GM12875 (cell line): ENCODE data around the gene ADAMTSL3.
"Not testable (repeated sequence)": the region's sequence is repeated elsewhere in the genome, so short reads cannot be mapped to it uniquely, and the experiment has no call there.

Experiments used
- H3K4me3 ChIP-seq: one replicate; pipeline ENCODE4 v1.5.1; 2011; ENCODE audit warnings: low read depth, low read length, control low read depth
- TF ChIP-seq, protein P1 (sequence below): IDR thresholded peaks from 2 replicates; pipeline ENCODE4 v1.5.1; 2011; ENCODE audit warnings: low read depth, mild to moderate bottlenecking, control low read depth, inconsistent platforms, low read length, moderate library complexity, borderline replicate concordance; ENCODE audit not compliant: insufficient read depth

Gene ADAMTSL3

DNA sequence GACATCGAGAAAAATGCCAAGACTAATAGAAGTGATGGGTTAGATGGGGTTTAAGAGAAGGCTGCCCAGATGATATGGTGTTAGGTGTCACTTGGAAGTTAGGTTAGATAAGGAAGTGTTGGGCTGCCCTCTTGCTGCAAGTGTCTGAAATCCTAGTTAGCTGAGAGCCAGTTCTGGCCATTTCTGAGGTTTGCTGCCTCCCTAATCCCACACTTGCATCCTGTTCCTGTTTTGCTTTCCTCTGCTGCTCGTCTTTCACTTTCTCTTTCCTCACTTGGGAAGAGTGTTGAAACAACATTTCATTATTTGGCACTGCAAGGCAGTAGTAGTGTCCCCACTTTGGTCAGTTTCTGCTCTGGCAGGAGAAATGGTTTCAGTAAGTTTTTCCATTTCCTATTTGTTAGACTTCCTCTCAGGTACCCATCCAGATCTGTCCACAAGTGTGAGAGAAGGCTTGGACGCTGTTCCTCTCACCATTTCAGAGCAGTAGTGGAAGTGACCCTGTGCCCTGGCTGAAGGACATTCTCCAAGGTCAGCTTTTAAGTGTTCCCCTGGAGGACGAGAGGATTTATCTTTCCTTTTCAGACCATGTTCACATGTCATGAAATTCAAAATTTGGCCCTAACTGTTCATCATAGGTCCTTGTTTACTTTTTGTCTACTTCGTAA is 93.3 kb downstream of the ADAMTSL3 start:
- TF ChIP-seq, protein P1, sequence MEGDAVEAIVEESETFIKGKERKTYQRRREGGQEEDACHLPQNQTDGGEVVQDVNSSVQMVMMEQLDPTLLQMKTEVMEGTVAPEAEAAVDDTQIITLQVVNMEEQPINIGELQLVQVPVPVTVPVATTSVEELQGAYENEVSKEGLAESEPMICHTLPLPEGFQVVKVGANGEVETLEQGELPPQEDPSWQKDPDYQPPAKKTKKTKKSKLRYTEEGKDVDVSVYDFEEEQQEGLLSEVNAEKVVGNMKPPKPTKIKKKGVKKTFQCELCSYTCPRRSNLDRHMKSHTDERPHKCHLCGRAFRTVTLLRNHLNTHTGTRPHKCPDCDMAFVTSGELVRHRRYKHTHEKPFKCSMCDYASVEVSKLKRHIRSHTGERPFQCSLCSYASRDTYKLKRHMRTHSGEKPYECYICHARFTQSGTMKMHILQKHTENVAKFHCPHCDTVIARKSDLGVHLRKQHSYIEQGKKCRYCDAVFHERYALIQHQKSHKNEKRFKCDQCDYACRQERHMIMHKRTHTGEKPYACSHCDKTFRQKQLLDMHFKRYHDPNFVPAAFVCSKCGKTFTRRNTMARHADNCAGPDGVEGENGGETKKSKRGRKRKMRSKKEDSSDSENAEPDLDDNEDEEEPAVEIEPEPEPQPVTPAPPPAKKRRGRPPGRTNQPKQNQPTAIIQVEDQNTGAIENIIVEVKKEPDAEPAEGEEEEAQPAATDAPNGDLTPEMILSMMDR, result 0 out of 2 replicates have a peak, but pooled peaks have one; percentile 6
- H3K4me3 ChIP-seq, result no peak overlapping the region

DNA sequence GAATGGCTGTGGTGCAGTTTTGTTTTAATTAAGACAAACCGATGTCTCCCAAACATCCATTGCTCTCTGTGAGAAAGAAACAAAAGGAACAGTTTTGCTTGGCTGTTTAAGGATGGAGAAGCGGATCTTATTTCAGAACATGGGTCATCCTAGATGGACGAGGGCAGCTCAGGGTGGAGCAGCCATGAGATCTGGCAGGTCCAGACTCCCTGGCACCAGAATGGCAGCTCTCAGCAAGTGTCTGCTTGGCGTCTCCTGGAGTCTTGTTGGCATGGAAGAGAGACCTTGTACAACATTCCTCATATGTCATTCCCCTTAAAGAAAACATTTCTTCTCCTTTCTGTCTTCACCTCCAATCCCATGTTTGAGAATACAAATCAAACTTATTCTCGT is 93.8 kb downstream of the ADAMTSL3 start:
- no peak overlapping the region for H3K4me3 ChIP-seq
- TF ChIP-seq, protein P1, result no peak

DNA sequence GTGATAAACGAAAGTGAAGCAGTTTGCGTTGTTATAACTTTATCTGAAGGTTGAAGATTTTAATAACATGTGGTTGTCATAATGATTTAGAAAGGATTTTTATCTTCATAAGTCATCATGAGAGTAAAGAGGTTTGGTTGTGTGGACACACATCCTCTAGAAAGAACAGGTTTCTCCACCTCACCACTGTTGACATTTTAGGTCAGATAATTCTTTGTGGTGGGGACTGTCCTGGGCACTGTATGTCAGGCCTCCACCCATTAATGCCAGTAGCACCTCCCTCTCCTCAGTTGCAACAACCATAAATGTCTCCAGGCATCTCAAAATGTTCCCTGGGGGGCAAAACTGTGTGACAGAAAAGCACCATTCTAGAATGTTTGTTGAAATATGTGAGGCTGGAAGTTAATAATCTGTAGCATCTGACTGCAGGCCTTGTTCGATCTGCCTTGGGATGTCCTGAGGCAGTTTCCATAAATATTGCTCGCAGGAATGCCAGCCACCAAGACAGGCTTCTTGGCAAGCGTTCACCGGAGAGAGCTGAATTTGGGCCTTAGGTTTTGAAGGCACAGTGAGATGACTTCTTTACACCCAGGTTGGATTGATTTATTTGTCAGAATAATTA is 100.1 kb downstream of the ADAMTSL3 start:
- TF ChIP-seq, protein P1, result no peak
- no peak overlapping the region for H3K4me3 ChIP-seq

DNA sequence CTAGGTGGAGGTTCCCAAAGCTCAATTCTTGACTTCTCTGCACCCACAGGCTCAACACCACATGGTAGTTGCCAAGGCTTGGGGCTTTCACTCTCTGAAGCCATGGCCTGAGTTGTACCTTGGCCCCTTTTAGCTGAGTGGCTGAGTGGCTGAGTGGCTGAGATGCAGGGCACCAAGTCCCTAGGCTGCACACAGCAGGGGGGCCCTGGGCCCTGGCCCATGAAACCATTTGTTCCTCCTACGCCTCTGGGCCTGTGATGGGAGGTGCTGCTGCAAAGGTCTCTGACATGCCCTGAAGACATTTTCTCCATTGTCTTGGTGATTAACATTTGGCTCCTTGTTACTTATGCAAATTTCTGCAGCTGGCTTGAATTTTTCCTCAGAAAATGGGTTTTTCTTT is 103.4 kb downstream of the ADAMTSL3 start:
- H3K4me3 ChIP-seq, result not testable (repeated sequence)

DNA sequence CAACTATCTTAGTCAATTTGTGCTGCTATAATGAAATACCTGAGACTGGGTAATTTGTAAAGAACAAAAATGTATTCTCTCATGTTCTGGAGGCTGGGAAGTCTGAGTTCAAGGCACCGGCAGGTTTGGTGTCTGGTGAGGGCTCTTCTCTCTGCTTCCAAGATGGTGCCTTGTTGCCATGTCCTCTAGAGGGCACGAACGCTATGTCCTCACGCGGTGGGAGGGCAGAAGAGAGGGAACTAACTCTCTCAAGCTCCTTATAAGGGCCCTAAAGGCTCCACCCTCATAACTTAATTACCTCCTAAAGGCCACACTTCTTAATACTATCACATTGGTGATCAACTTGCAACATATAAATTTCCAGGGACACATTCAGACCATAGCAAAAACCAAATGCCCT is 108.4 kb downstream of the ADAMTSL3 start:
- TF ChIP-seq, protein P1, result no peak
- no peak overlapping the region for H3K4me3 ChIP-seq

DNA sequence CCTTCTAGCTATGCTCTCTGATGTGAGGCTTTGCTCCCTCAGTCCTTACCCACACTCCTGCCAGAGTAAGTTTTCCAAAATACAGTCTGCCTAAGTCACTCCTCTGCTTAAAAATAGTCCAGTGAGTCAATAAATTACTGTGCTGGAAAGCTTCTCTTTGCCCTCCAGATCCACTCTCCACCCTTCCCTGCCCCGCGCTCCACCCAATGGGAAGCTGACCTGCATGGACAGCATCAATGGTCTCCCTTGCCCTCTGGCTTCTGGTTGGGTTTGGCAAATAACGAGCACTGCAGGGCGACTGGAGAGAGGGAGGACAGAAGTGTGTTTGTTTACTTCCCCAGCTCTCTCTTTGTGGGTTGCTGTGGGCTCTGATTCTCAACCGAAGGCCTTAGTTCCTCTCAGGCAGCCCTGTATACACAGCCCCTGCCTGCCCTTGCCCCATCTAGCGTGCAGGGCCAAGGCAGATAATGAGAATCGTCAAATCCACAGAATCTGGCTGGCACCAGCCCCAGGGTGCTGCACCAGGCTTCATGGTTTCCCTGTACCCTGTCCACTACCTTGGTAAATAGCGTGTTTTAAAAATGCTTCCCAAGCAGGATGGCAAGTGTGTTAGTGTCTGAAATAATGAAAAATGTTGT is 110.4 kb downstream of the ADAMTSL3 start:
- TF ChIP-seq, protein P1, result no peak
- no peak overlapping the region for H3K4me3 ChIP-seq

DNA sequence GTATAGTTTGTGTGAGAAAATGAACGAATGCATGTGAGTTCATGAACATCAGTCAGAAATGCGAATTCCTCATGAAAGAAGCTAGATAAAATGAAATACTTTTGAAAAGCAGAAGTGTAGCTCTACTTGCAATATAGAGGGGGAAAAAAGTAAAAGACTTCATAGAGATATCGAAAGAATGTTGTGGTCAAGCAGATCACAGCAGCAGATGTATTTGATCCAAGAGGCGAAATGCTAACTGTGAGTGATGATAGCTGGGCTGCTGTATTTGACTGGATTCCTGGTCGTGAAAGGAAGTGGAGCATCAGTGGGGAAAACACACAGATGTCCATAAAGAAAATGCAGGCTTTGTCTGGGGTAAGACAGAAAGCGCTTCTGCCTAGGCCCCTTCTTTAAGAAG is 112.4 kb downstream of the ADAMTSL3 start:
- no peak overlapping the region for H3K4me3 ChIP-seq
- TF ChIP-seq, protein P1, result no peak
